GM13977 (cell line): ENCODE measurements around the gene PODN.

ENCODE experiments used
- DNase-seq: peaks from one replicate; pipeline ENCODE4 v3.0.0; 2012; ENCODE audit warnings: low spot score
- in situ Hi-C: fragments of 300-500 bp; cut with MboI; formaldehyde crosslinking; loops from one replicate; pipeline ENCODE4 v1.12.0; 2022; ENCODE audit warnings: low sequenced_read_pairs, low pct_unique_long_range_greater_than_20kb, mixed read lengths, inconsistent platforms; ENCODE audit not compliant: unreplicated experiment
- TF ChIP-seq, protein P1 (sequence below): IDR thresholded peaks from 2 replicates; pipeline ENCODE4 v1.5.1; 2012; ENCODE audit warnings: mild to moderate bottlenecking, control low read depth; ENCODE audit not compliant: insufficient read depth; ENCODE audit errors: extremely low read depth, missing control alignments

PODN gene

DNA sequence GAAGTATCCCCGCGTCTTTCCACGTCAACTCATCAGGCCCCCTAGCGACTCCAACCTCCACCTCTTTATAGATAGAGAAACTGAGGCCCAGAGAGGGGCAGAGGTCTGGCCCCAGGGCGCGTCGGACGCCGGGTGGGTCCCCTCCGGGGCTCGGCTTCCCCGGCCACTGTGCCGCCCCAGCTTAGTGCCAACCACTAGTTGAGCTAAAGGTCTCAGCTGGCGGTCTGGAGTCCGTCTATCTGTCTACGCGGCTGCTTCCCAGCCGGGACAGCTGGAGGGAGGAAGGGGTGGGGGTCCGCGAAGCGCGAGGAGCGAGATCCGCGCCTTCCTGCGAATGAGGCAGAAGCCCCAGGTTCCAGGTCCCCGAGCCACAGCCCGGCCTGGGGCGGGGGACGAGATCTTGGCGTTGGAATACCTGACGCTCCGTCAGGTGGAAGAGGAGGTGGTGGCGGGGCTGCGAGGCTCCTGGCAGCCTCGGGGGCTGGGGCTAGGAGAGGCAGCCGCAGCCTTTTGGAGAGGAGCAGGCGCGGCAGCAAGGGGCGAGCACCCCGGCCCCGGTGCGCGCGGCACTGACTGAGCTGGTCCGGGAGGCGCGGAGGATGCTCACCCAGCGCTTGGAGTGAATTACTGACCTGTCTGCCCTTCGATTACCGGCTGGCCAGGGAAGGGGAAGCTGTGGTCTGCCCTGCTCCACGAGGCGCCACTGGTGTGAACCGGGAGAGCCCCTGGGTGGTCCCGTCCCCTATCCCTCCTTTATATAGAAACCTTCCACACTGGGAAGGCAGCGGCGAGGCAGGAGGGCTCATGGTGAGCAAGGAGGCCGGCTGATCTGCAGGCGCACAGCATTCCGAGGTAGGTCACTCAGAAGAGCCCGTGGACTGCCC lies 937 bp downstream of the PODN start:
- in situ Hi-C loops = no loop called here
- TF ChIP-seq, protein P1, sequence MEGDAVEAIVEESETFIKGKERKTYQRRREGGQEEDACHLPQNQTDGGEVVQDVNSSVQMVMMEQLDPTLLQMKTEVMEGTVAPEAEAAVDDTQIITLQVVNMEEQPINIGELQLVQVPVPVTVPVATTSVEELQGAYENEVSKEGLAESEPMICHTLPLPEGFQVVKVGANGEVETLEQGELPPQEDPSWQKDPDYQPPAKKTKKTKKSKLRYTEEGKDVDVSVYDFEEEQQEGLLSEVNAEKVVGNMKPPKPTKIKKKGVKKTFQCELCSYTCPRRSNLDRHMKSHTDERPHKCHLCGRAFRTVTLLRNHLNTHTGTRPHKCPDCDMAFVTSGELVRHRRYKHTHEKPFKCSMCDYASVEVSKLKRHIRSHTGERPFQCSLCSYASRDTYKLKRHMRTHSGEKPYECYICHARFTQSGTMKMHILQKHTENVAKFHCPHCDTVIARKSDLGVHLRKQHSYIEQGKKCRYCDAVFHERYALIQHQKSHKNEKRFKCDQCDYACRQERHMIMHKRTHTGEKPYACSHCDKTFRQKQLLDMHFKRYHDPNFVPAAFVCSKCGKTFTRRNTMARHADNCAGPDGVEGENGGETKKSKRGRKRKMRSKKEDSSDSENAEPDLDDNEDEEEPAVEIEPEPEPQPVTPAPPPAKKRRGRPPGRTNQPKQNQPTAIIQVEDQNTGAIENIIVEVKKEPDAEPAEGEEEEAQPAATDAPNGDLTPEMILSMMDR = no peak
- DNase-seq = no peak

DNA sequence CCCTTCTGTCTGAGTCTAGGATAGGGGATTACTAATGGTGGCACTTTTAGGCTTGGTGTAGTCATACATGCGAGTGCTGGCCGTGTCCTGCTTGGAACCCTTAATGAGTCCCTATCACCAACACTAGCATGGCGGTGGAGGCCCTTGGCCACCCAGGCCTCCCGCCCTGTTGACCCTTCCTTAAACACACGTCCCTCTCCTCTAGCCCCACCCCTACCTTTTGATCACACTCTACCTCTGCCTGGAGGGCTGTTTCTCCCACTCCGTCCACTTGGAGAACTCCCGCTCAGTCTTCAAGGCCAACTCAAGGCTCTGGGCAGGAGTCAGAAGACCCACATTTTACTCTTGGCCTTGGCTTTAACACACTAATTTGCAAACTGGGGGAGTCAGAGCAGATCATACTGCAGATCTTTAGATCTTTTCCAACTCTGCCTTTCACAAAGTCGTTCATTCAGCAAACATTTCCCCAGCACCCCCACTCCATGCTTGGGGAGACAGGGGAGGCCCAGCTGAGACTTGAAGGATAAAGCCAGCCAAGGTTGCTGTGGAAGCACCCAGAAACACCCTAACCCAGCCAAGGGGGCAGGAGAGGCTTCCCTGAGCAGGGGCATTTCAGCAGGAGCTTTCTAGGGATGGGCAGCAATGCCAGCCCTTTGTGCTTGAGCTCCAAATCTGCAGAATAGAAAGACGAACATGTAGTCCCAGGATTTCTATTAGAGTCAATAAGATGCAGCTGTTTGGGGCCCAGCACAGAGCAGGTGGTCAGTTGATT lies 1.9 kb downstream of the PODN start:
- TF ChIP-seq, protein P1 = no peak
- DNase-seq = no peak
- in situ Hi-C loops = no loop called here

DNA sequence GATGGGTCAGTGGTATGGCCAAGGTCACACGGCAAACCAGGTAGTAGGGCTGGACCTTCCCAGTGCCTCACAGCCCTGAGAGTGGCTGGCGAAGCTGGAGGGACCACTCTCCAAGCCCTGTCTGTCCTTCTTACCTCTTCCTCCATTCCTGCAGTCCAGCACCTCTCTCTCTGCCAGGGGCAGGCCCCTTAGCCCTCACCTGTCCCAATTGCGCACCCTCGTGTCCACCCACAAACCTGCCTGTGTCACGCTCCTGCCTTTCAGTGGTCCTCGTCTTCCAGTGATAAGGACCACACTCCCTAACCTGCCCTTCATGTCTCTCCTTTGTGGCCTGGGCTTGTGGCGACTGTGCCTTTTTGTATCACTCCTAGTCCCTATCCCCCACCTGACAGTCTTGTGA lies 3.4 kb downstream of the PODN start:
- TF ChIP-seq, protein P1 = no peak
- in situ Hi-C loops = no loop called here
- DNase-seq = peak; percentile 13

DNA sequence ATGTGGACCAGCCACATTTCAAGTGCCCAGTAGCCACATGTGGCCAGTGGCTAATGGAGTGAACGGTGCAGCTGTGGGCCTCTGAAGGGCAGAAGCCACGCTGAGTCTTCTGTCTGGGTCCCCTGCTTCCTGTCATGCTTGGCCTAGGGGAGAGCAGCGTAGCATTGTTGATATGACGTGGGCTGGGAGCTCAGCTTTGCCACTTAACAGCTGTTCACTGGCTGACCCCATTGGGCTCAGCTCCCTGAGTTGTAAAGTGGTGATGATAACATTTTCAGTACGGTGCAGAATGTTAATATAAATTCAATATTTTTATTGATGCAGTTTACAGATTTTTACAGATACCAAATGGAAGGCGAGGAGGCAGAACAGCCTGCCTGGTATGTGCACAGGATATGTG lies 4.5 kb downstream of the PODN start:
- in situ Hi-C loops = no loop called here
- DNase-seq = peak; percentile 3
- TF ChIP-seq, protein P1 = no peak

DNA sequence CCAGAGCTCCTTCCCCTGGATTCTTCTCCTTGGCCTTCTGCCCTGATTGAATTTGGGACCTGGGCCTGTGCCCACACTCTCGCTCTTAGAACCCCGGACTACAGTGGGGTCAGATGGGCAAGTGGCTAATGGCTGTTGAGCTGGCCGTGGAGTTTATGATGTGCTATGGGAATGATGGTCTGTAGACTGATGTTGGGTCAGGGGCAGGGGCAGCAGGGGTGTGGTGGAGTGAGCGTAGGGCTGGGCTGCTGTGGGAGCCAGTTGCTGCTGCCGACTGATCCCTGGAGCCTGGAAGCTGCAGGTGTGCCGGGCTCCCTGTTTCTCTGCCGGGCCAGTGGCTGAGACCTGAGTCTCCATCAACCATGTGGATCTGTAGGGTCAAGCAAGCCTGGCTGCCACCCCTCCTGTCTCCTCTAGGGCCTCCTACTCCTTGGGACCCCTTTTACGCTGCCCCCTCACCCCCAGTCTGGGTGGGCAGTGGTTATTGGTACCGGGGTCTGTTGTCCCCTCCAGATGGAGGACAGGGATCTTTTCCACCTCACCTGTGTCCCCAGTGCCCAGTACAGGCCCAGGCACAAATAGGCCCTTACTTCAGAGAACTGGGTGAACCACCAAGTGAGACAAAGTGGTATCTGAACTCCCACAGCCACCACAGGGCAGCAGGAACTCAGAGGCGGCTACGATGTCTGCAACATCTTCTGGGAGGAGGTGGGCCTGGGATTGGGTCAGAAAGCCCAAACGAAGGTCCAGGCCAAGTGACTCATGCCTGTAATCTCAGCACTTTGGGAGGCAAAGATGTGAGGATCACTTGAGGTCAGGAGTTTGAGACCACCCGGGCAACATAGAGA lies 5.1 kb downstream of the PODN start:
- TF ChIP-seq, protein P1 = no peak
- in situ Hi-C loops = no loop called here

DNA sequence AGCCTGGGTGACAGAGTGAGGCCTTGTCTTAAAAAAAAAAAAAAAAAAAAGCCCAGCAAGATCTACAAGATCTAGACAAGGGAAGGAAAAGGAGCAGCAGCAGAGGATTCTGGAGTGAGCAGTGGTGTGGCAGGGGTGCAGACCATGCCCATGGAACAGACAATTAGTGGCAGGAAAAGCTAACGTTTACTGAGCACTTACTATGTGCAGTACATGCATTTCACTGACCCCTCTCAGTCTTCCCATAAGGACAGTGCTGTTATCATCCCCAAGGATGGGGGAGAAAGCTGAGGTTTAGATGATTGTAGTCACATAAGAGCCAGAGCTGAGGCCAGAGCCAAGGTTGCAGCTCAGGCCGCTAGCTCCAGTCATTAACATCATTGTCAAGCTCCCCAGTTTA lies 5.9 kb downstream of the PODN start:
- TF ChIP-seq, protein P1 = no peak
- in situ Hi-C loops = no loop called here
- no peak for DNase-seq

More for the DNA sequence above, 5.1 kb downstream of the PODN start:
- peak; percentile 10 for DNase-seq
